H1 (cell line): ENCODE measurements around the gene ABTB1. TPM values are rescaled to one million over a fixed set of nuclear protein-coding genes. Genes with fewer than 3 reads are reported as not detected.

ENCODE experiments used
- CTCF ChIA-PET: fragments of 300-600 bp; sonication (Branson Sonifier 250); formaldehyde crosslinking; loops from one replicate; lab custom pipeline; 2021; ENCODE audit not compliant: partially characterized antibody; lab: Charles Lee
- POLR2A ChIA-PET: fragments of 300-600 bp; sonication (Branson Sonifier 250); formaldehyde crosslinking; loops from one replicate; lab custom pipeline; 2021; ENCODE audit warnings: inconsistent platforms; ENCODE audit not compliant: partially characterized antibody; lab: Charles Lee
- DNase-seq, 2 experiments: peaks; one replicate each; pipeline versions ENCODE4 v3.0.0 to v3.0.0-alpha.2; 2010 to 2022; ENCODE audit warnings: low spot score in 2 of 2, low read depth in 1 of 2, mixed read lengths in 1 of 2
- FAIRE-seq: peaks from 2 replicates; lab custom pipeline; 2011; peaks lifted over from hg19 to GRCh38; lab: Jason Lieb, UNC
- H2AFZ ChIP-seq: 2 replicates; pipeline ENCODE4 v1.8.1; 2012; ENCODE audit warnings: low read length, inconsistent platforms
- H2AK5ac ChIP-seq: 2 replicates; pipeline ENCODE4 v1.6.1; 2013; ENCODE audit warnings: low read depth, low read length
- H2BK120ac ChIP-seq: replicated peaks from 2 replicates; pipeline ENCODE3; 2013; ENCODE audit warnings: low read depth, low read length, inconsistent platforms
- H2BK12ac ChIP-seq: 2 replicates; pipeline ENCODE4 v1.6.1; 2013; ENCODE audit warnings: low read depth, low read length
- H2BK15ac ChIP-seq: 2 replicates; pipeline ENCODE4 v1.6.1; 2013; ENCODE audit warnings: low read length
- H2BK20ac ChIP-seq: 2 replicates; pipeline ENCODE4 v1.6.1; 2013; ENCODE audit warnings: low read length
- H2BK5ac ChIP-seq: 2 replicates; pipeline ENCODE4 v1.6.1; 2013; ENCODE audit warnings: low read depth, low read length
- H3K14ac ChIP-seq: 2 replicates; pipeline ENCODE4 v1.6.1; 2013; ENCODE audit warnings: inconsistent platforms; ENCODE audit not compliant: insufficient read length
- H3K18ac ChIP-seq: 2 replicates; pipeline ENCODE4 v1.6.1; 2013; ENCODE audit warnings: low read length; ENCODE audit errors: extremely low read depth
- H3K23ac ChIP-seq: 2 replicates; pipeline ENCODE4 v1.6.1; 2013; ENCODE audit warnings: inconsistent platforms; ENCODE audit not compliant: insufficient read length
- H3K23me2 ChIP-seq: 2 replicates; pipeline ENCODE4 v1.6.1; 2013; ENCODE audit warnings: low read depth, low read length
- H3K27ac ChIP-seq: 2 replicates; pipeline ENCODE4 v1.6.1; 2011; ENCODE audit warnings: low read depth, low read length, inconsistent platforms
- H3K27me3 ChIP-seq, 4 experiments: replicated peaks in 1 of 4; 1 replicate in 1 of 4; 2 replicates in 3 of 4; pipeline versions ENCODE4 v1.6.1 to v1.8.1; 2011 to 2013; ENCODE audit warnings: low read length in 3 of 4, mild to moderate bottlenecking in 3 of 4, inconsistent platforms in 2 of 4, mixed read lengths in 2 of 4, moderate library complexity in 1 of 4; ENCODE audit not compliant: control insufficient read depth in 3 of 4, insufficient read depth in 3 of 4; ENCODE audit errors: extremely low read depth in 1 of 4
- H3K36me3 ChIP-seq, 4 experiments: 2 replicates each; pipeline versions ENCODE4 v1.6.1 to v1.8.1; 2011 to 2013; ENCODE audit warnings: mild to moderate bottlenecking in 4 of 4, low read length in 3 of 4, moderate library complexity in 2 of 4, control low read depth in 1 of 4, inconsistent platforms in 1 of 4; ENCODE audit not compliant: insufficient read depth in 4 of 4, control insufficient read depth in 2 of 4
- H3K4ac ChIP-seq: replicated peaks from 2 replicates; pipeline ENCODE3; 2013; ENCODE audit warnings: low read length, low read depth, mixed read lengths, inconsistent platforms; ENCODE audit not compliant: insufficient read length
- H3K4me1 ChIP-seq, 4 experiments: replicated peaks in 1 of 4; 1 replicate in 1 of 4; 2 replicates in 3 of 4; pipeline versions ENCODE4 v1.6.1 to v1.8.1; 2011 to 2013; ENCODE audit warnings: low read length in 3 of 4, inconsistent platforms in 2 of 4, mixed read lengths in 1 of 4; ENCODE audit not compliant: insufficient read depth in 4 of 4, control insufficient read depth in 3 of 4
- H3K4me2 ChIP-seq, 2 experiments: 2 replicates each; pipeline versions ENCODE4 v1.6.1 to v1.8.1; 2011 to 2013; ENCODE audit warnings: low read depth in 2 of 2, low read length in 2 of 2, control low read depth in 1 of 2, inconsistent platforms in 1 of 2, mild to moderate bottlenecking in 1 of 2; ENCODE audit not compliant: insufficient read depth in 1 of 2
- H3K4me3 ChIP-seq, 4 experiments: fragments of 200-600, 300-600 bp in 1 of 4; sonication (generic), shearing (Covaris generic), sonication (Bioruptor Twin) in 1 of 4; 2 replicates each; pipeline versions ENCODE4 v1.5.1 to v1.8.1; 2011 to 2016; ENCODE audit warnings: low read length in 4 of 4, low read depth in 3 of 4, control low read depth in 2 of 4, inconsistent platforms in 2 of 4, mild to moderate bottlenecking in 2 of 4, mixed read lengths in 1 of 4, moderate library complexity in 1 of 4; ENCODE audit not compliant: insufficient read depth in 2 of 4; ENCODE audit errors: extremely low read depth in 1 of 4
- H3K56ac ChIP-seq: replicated peaks from 2 replicates; pipeline ENCODE3; 2013; ENCODE audit warnings: low read depth, mild to moderate bottlenecking, mixed read lengths, low read length, inconsistent platforms; ENCODE audit not compliant: insufficient read length
- H3K79me1 ChIP-seq: 2 replicates; pipeline ENCODE4 v1.6.1; 2013; ENCODE audit warnings: low read depth, low read length, control low read depth
- H3K79me2 ChIP-seq, 2 experiments: 2 replicates each; pipeline versions ENCODE4 v1.6.1 to v1.8.1; 2012 to 2013; ENCODE audit warnings: low read length in 2 of 2, mild to moderate bottlenecking in 2 of 2, inconsistent platforms in 1 of 2; ENCODE audit not compliant: insufficient read depth in 2 of 2, control insufficient read depth in 1 of 2
- H3K9ac ChIP-seq, 4 experiments: replicated peaks in 1 of 4; 1 replicate in 1 of 4; 2 replicates in 3 of 4; pipeline versions ENCODE4 v1.6.1 to v1.8.1; 2011 to 2013; ENCODE audit warnings: low read depth in 3 of 4, low read length in 3 of 4, control low read depth in 2 of 4, mild to moderate bottlenecking in 2 of 4, moderate library complexity in 2 of 4, inconsistent platforms in 1 of 4; ENCODE audit errors: extremely low read depth in 1 of 4
- H3K9me3 ChIP-seq, 2 experiments: 2 replicates each; pipeline versions ENCODE4 v1.6.1 to v1.8.1; 2012 to 2013; ENCODE audit warnings: mild to moderate bottlenecking in 2 of 2, moderate library complexity in 2 of 2, control low read depth in 1 of 2, inconsistent platforms in 1 of 2, low read depth in 1 of 2, low read length in 1 of 2, mixed read lengths in 1 of 2; ENCODE audit not compliant: insufficient read depth in 2 of 2
- H4K20me1 ChIP-seq, 2 experiments: replicated peaks in 1 of 2; 2 replicates each; pipeline versions ENCODE3 to v1.8.1; 2011 to 2013; ENCODE audit warnings: inconsistent platforms in 2 of 2, low read length in 2 of 2, mild to moderate bottlenecking in 1 of 2; ENCODE audit not compliant: insufficient read depth in 2 of 2, control insufficient read depth in 1 of 2
- H4K5ac ChIP-seq: 2 replicates; pipeline ENCODE4 v1.6.1; 2013; ENCODE audit warnings: low read length, low read depth, mixed read lengths, inconsistent platforms; ENCODE audit not compliant: insufficient read length
- H4K8ac ChIP-seq: 2 replicates; pipeline ENCODE4 v1.8.0; 2013; ENCODE audit warnings: mild to moderate bottlenecking, moderate library complexity, low read length, inconsistent platforms; ENCODE audit not compliant: insufficient read depth; ENCODE audit errors: extremely low read depth
- H4K91ac ChIP-seq: replicated peaks from 2 replicates; pipeline ENCODE3; 2013; ENCODE audit warnings: low read length, mixed read lengths, inconsistent platforms; ENCODE audit not compliant: insufficient read length
- WGBS, 2 experiments: shearing (Covaris generic) in 1 of 2; methylation state at CpG; one replicate each; pipeline versions ENCODE4 v1.1.6 to v1.1.7; 2013 to 2015; ENCODE audit warnings: low lambda C conversion rate in 2 of 2, mixed read lengths in 2 of 2, inconsistent platforms in 1 of 2, low coverage in 1 of 2, missing lambda C conversion rate in 1 of 2; ENCODE audit not compliant: insufficient replicate concordance in 2 of 2, insufficient coverage in 1 of 2, insufficient read length in 1 of 2; ENCODE audit errors: extremely low coverage in 1 of 2, missing lambda C conversion rate in 1 of 2; 5-methylcytosine and 5-hydroxymethylcytosine counted together
- polyA plus RNA-seq, 7 experiments: library from polyadenylated mRNA; depleted of rRNA in 3 of 7; stranded (reverse) in 5 of 7; unstranded in 2 of 7; fragments of >200 nt in 5 of 7; fragments of 200-250 nt in 2 of 7; gene quantifications; 1 replicate in 5 of 7; 2 replicates in 1 of 7; 4 replicates in 1 of 7; pipeline versions ENCODE4 v1.2.1 to v1.2.3, GENCODE V29; 2011 to 2013; ENCODE audit warnings: missing spikeins in 2 of 7, mixed read lengths in 2 of 7
- total RNA-seq: library from RNA; stranded (reverse); fragmentation: NEBNext Ultra II Directional; extraction: Animal tissue kit (Norgen Biotek cat#: 25700); gene quantifications from 2 replicates; pipeline ENCODE4 v1.2.1, GENCODE V29; 2021

The ABTB1 gene
- total and polyA plus RNA-seq, 2 of the 8 experiments (the other 6 are each of a cell fraction or from before 2014, with no cell fraction given): 7.1 to 9.4 TPM

DNA sequence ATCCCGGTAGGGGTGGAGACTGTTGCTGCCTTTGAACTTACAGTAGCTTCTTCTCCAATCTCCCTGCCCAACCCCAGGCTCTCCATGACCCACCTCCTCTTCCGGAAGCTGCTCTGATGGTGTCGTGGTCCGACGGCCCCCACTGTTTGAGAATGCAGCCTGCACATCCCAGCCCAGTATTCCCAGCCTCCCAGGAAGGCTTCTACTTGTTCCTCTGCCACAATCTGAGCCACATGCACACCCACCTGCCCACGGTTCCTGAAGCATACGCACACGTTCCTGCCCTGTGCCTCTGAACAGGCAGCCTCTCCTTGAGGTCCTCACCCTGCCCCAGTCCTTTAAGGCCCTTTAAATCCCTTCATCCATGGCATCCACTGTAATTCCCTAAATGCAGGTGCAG is 57.4 kb downstream of the ABTB1 start:
- no peak overlapping the region for H2BK15ac ChIP-seq
- H3K79me2 ChIP-seq: no peaks in the 10 kb centered on the region
- H2AK5ac ChIP-seq: no peak overlapping the region
- 0 out of 2 replicates have a peak overlapping the region, but pooled peaks have one; percentile 10 for H2BK5ac ChIP-seq
- H2BK12ac ChIP-seq: no peak overlapping the region
- no peak overlapping the region for H3K4me3 ChIP-seq
- CTCF ChIA-PET: no interaction called here
- no peak overlapping the region for H3K4me2 ChIP-seq
- no peak overlapping the region for H3K4ac ChIP-seq
- no peak overlapping the region for H3K23ac ChIP-seq
- 90% methylated on average over 7 of the region's 8 CpGs; no CpG with 5 or more reads in 1 of the 2 experiments for WGBS, 2 experiments
- FAIRE-seq (no peak), DNase-seq (no peak)
- H3K36me3 ChIP-seq: no peaks in the 10 kb centered on the region; a peak in 1 of 8 replicates
- no peak overlapping the region for H4K91ac ChIP-seq
- H4K8ac ChIP-seq: no peak overlapping the region
- H3K9ac ChIP-seq: no peak overlapping the region
- H3K9me3 ChIP-seq: no peaks in the 10 kb centered on the region
- no peaks in the 10 kb centered on the region for H3K79me1 ChIP-seq
- no peak overlapping the region for H3K56ac ChIP-seq
- H2BK20ac ChIP-seq: no peak overlapping the region
- no peaks in the 10 kb centered on the region for H4K20me1 ChIP-seq
- no peak overlapping the region for H3K27ac ChIP-seq
- H3K27me3 ChIP-seq: peaks cover 0 to 2% (median 0%) of the 10 kb centered on the region in 4 experiments; a peak in 3 of 7 replicates
- no peak overlapping the region for H3K18ac ChIP-seq
- H2AFZ ChIP-seq: no peak overlapping the region
- no peaks in the 10 kb centered on the region; the same call in 1 of the 2 replicates for H3K23me2 ChIP-seq
- no peak overlapping the region for H3K14ac ChIP-seq
- POLR2A ChIA-PET: no interaction called here
- H2BK120ac ChIP-seq: no peak overlapping the region
- H3K4me1 ChIP-seq: peaks cover 0 to 15% (median 9%) of the 10 kb centered on the region in 4 experiments; a peak in 5 of 7 replicates
- no peak overlapping the region for H4K5ac ChIP-seq
